ENCODE data around the gene CACNA1G. TPM values are rescaled to one million over a fixed set of nuclear protein-coding genes. Genes with fewer than 3 reads are reported as not detected.

The CACNA1G gene
- total RNA-seq, 2 donors from 2014 or later = 0.07 to 0.14 TPM

DNA sequence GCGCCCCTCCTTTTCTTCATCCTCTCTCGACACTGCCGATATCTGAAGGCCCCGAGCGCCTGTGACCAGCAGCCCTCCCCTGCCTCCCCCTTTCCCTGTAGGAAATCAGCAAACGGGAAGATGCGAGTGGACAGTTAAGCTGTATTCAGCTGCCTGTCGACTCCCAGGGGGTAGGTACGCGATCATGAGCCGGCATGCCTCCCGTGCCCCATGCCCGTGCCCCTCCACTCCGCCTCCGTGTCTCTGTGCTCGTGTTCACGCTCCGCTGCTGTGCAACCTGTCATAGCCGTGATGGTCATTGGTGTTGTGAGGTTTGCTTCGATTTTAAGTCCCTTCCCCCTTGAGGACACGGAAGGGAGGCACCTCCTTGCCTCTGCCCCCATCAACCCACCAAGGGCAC, 34.4 kb downstream of the CACNA1G start:
- H3K27me3 Mint-ChIP-seq (ENCODE audit: low read depth) = no peaks in the 10 kb centered on the region
- no peaks in the 10 kb centered on the region for H3K4me1 Mint-ChIP-seq (ENCODE audit: low read depth)
- H3K4me3 Mint-ChIP-seq = no peak overlapping the region
- no peak overlapping the region for H3K27ac Mint-ChIP-seq
- H3K9me3 Mint-ChIP-seq = no peaks in the 10 kb centered on the region
- ATAC-seq (replicated peaks in 1 of 2) (no peak), DNase-seq (no peak)
- no peaks in the 10 kb centered on the region for H3K36me3 Mint-ChIP-seq (ENCODE audit: insufficient read depth in 2 of 2)

DNA sequence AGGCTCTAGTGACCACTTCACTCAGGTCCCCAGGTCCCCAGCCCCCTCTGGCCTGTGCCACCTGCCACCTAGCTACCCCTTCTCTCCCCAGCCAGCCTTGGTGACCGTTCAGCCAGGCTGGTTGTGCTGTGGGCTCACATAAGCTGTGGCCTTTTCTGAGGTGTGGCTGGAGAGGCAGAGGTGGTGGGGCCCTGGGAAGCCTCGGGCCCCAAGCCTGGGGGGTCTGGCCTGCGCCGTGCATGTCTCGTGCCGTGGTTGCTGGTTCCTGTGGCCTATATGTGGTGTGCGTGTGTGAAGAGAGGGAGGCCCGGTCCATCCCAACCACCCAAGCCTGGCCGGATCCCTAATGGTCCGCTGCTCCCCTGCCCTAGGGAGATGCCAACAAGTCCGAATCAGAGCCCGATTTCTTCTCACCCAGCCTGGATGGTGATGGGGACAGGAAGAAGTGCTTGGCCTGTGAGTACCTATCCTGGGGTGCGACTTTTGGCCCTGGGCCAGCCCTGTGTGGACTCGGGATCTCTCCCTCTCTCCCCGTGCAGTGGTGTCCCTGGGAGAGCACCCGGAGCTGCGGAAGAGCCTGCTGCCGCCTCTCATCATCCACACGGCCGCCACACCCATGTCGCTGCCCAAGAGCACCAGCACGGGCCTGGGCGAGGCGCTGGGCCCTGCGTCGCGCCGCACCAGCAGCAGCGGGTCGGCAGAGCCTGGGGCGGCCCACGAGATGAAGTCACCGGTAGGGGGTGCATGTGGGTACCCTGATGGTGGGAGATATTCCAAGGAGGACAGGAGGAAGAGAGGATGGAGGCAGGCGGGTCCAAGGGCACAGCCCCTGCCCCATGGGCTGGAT, 35.9 kb downstream of the CACNA1G start:
- Mint-ChIP-seq H3K9me3 (no peaks in the 10 kb centered on the region), H3K4me1 (ENCODE audit: low read depth) (no peaks in the 10 kb centered on the region), H3K27ac (no peak overlapping the region), H3K4me3 (no peak overlapping the region), H3K36me3 (ENCODE audit: insufficient read depth in 2 of 2) (no peaks in the 10 kb centered on the region), H3K27me3 (ENCODE audit: low read depth) (no peaks in the 10 kb centered on the region)
- ATAC-seq (replicated peaks in 1 of 2) (no peak), DNase-seq (no peak)

DNA sequence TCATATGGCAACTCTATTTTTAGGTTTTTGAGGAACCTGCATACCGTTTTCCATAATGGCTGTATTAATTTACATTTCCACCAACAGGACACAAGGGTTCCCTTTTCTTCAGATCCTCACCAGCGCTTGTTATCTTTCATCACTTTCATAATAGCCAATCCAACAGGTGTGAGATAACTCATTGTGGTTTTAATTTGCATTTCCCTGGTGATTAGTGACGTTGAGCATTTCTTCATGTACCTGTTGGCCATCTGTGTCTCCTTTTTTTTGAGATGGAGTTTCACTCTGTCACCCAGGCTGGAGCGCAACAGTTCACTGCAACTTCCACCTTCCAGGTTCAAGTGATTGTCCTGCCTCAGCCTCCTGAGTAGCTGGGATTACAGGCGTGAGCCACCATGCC, 38.0 kb downstream of the CACNA1G start:
- Mint-ChIP-seq H3K27ac (no peak overlapping the region), H3K4me1 (ENCODE audit: low read depth) (no peaks in the 10 kb centered on the region), H3K9me3 (no peaks in the 10 kb centered on the region), H3K27me3 (ENCODE audit: low read depth) (peaks cover 8% of the 10 kb centered on the region), H3K4me3 (no peak overlapping the region), H3K36me3 (ENCODE audit: insufficient read depth in 2 of 2) (no peaks in the 10 kb centered on the region)
- ATAC-seq (replicated peaks in 1 of 2) (no peak), DNase-seq (no peak)

DNA sequence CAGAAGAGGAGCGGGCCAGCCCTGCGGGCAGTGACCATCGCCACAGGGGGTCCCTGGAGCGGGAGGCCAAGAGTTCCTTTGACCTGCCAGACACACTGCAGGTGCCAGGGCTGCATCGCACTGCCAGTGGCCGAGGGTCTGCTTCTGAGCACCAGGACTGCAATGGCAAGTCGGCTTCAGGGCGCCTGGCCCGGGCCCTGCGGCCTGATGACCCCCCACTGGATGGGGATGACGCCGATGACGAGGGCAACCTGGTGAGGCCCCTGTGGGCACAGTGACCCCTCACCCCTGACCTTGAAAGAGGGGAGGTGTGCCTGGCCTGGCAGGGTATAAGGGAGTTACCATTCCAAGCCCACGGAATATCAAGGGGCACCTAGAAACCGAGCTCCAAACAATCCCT, 39.1 kb downstream of the CACNA1G start:
- no peaks in the 10 kb centered on the region for H3K9me3 Mint-ChIP-seq
- no peak overlapping the region for H3K27ac Mint-ChIP-seq
- ATAC-seq (replicated peaks in 1 of 2) (no peak), DNase-seq (no peak)
- H3K36me3 Mint-ChIP-seq (ENCODE audit: insufficient read depth in 2 of 2) = no peaks in the 10 kb centered on the region
- H3K27me3 Mint-ChIP-seq (ENCODE audit: low read depth) = peaks cover 8% of the 10 kb centered on the region
- no peak overlapping the region for H3K4me3 Mint-ChIP-seq
- no peaks in the 10 kb centered on the region for H3K4me1 Mint-ChIP-seq (ENCODE audit: low read depth)

DNA sequence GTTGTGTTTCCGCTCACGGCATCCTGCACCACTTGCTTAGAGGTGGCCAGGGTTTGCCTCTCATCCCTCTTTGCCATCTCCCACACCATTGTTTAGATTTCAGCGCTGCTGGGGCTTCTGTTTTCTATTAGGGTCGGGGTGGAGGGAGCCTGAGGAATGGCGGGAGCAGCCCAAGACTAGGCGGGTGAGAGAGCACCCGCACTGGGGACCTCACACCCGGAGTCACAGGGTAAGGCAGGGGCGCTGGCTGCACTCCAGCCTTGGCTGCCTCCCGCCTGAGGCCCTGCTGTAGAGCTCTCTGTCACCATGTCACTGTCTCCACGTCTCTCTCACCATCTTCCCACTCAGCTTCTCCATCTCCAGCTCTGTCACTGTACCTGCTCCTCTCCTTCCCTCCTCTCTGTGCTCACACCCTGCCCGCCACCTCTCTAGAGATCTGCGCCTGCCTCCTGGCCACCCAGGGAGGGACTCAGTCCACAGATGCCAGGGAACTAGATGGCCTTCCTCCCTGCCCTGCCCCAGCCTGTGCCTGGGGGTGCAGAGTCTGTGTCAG, 41.4 kb downstream of the CACNA1G start:
- no peaks in the 10 kb centered on the region for H3K4me1 Mint-ChIP-seq (ENCODE audit: low read depth)
- ATAC-seq (replicated peaks in 1 of 2) (no peak), DNase-seq (no peak)
- no peaks in the 10 kb centered on the region for H3K9me3 Mint-ChIP-seq
- no peaks in the 10 kb centered on the region for H3K36me3 Mint-ChIP-seq (ENCODE audit: insufficient read depth in 2 of 2)
- H3K27ac Mint-ChIP-seq = no peak overlapping the region
- H3K4me3 Mint-ChIP-seq = no peak overlapping the region
- peaks cover 19% of the 10 kb centered on the region for H3K27me3 Mint-ChIP-seq (ENCODE audit: low read depth)

DNA sequence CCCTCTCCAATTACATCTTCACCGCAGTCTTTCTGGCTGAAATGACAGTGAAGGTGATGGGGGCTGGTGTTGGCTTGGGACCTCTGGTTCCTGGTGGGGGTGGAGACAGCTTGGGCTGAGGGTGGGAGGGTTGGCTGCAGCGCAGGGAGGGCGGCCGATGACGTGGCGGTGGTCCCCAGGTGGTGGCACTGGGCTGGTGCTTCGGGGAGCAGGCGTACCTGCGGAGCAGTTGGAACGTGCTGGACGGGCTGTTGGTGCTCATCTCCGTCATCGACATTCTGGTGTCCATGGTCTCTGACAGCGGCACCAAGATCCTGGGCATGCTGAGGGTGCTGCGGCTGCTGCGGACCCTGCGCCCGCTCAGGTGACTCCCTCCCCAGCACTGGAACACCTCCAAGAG, 42.3 kb downstream of the CACNA1G start:
- Mint-ChIP-seq H3K27ac (no peak overlapping the region), H3K4me3 (no peak overlapping the region), H3K36me3 (ENCODE audit: insufficient read depth in 2 of 2) (no peaks in the 10 kb centered on the region), H3K9me3 (no peaks in the 10 kb centered on the region), H3K4me1 (ENCODE audit: low read depth) (no peaks in the 10 kb centered on the region), H3K27me3 (ENCODE audit: low read depth) (peaks cover 19% of the 10 kb centered on the region)
- DNase-seq = no peak
- ATAC-seq (replicated peaks in 1 of 2) = no peak

DNA sequence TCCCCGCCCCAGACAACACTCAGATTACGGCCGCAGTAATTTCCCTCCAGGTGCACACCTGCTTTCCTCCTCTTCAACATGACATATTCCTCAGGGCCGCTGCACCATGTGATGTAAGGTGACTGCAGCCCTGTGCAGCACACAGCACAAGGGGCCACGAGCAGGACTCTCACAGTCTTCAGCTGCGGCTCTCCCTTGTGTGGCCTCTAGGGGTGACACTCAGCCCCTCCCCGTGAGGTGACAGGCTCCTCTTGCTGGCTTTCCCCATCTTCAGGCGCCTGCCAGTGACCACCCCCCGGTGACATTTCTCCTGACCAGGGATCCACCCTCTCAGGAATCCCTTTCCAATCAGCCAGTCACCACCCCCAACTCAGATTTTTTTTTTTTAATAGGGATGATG, 42.8 kb downstream of the CACNA1G start:
- Mint-ChIP-seq H3K9me3 (no peaks in the 10 kb centered on the region), H3K36me3 (ENCODE audit: insufficient read depth in 2 of 2) (no peaks in the 10 kb centered on the region), H3K27me3 (ENCODE audit: low read depth) (peaks cover 19% of the 10 kb centered on the region), H3K4me3 (no peak overlapping the region), H3K4me1 (ENCODE audit: low read depth) (no peaks in the 10 kb centered on the region), H3K27ac (no peak overlapping the region)
- ATAC-seq (replicated peaks in 1 of 2) (no peak), DNase-seq (no peak)

DNA sequence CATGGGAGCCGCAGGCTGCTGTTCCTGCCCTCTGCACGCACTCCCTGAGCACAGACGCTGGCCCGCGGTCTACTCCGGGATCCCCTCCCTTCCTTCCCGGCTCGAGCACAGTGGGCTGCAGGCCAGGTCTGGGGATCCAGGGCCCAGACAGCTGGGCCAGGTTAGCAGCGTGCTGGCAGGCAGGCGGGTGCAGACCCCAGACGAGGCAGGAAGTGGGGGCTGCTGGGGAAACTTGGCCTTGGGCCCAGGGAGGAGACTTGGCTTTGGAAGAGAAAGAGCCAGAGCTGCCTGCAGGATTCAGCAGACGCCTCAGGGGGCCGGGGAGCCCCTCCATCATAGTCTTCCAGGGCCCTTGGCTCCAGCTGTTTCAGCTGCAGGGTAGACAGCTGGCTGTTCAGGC, 44.0 kb downstream of the CACNA1G start:
- peaks cover 19% of the 10 kb centered on the region for H3K27me3 Mint-ChIP-seq (ENCODE audit: low read depth)
- H3K4me3 Mint-ChIP-seq = no peak overlapping the region
- H3K9me3 Mint-ChIP-seq = no peaks in the 10 kb centered on the region
- ATAC-seq (replicated peaks in 1 of 2) (no peak), DNase-seq (no peak)
- H3K36me3 Mint-ChIP-seq (ENCODE audit: insufficient read depth in 2 of 2) = no peaks in the 10 kb centered on the region
- H3K4me1 Mint-ChIP-seq (ENCODE audit: low read depth) = no peaks in the 10 kb centered on the region
- no peak overlapping the region for H3K27ac Mint-ChIP-seq

DNA sequence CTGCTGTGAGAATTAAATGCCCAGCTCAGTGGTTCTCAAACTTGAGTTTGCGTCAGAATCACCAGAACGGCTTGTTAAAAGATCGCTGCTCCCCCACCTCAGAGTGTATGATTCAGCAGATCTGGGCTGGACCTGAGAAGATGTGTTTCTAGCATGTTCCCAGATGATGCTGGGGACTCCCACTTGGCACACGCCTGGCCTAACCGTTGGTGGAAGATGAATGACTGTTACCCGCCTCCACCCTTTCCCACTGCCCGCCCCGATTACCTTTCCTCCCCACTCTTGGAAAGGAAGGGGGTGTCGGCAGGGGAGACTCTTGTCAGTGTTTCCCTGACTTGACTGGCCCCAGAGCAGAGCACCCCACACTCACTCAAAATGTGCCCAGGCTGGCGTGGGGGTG, 44.9 kb downstream of the CACNA1G start:
- Mint-ChIP-seq H3K4me1 (ENCODE audit: low read depth) (no peaks in the 10 kb centered on the region), H3K36me3 (ENCODE audit: insufficient read depth in 2 of 2) (no peaks in the 10 kb centered on the region), H3K4me3 (no peak overlapping the region), H3K27ac (no peak overlapping the region), H3K9me3 (no peaks in the 10 kb centered on the region), H3K27me3 (ENCODE audit: low read depth) (peaks cover 19% of the 10 kb centered on the region)
- DNase-seq (no peak), ATAC-seq (replicated peaks in 1 of 2) (no peak)

DNA sequence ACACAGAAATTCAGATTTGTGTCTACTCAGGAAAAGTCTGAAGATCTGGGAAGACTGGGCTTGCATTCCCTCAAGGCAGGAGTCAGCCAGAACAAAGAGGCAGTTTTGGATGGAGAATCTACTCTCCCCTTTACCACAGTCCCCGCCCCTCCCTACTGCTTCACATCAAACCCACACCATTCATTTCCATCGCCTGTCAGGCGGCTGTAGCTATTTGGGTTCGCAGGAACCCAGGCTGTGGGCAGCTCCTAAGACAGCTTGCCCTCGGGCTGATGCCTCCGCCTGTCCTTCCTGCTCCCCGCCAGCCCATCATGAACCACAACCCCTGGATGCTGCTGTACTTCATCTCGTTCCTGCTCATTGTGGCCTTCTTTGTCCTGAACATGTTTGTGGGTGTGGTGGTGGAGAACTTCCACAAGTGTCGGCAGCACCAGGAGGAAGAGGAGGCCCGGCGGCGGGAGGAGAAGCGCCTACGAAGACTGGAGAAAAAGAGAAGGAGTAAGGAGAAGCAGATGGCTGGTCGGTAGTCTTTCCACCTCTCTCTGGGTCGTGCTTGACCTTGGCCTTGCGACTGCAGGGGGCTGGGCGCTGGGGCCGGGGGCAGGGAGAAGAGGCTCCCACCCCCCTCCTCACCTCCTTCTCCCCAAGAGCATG, 47.1 kb downstream of the CACNA1G start:
- Mint-ChIP-seq H3K27ac (no peak overlapping the region), H3K36me3 (ENCODE audit: insufficient read depth in 2 of 2) (no peaks in the 10 kb centered on the region), H3K27me3 (ENCODE audit: low read depth) (peaks cover 10% of the 10 kb centered on the region), H3K4me1 (ENCODE audit: low read depth) (no peaks in the 10 kb centered on the region), H3K4me3 (no peak overlapping the region), H3K9me3 (no peaks in the 10 kb centered on the region)
- ATAC-seq (replicated peaks in 1 of 2) (no peak), DNase-seq (no peak)

DNA sequence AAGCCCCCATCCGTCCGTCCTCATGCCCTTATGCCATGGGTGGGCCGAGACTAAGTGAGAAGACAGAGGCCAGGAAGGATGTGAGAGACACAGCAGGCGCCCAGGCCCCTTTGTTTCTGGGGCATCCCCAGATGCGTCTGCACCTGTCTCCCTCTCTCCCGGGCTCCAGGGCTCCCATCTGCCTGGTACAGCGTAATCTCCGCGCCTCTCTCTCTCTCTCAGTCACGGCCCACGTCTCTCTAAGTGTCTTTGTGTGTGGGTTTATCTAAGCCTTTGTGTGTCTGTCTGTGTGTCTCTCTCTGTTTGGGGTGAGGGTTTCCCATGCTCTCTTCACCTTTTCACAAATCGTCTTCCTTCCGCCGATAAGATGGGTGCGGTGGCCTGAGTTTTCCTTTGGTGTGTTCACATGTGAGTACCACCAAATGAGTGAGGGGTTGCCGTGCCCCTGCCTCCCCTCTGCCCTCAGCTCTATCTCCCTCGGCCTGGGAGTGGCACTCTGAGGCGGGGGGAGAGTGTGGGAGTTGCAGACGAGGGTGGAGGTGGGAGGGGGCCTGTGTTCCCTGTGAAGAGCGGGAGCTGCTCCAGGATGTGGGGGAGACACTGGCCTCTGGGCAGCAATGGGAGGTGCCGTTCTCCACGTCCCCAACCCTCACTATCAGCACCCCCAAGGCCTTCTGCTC, 48.3 kb downstream of the CACNA1G start:
- no peaks in the 10 kb centered on the region for H3K36me3 Mint-ChIP-seq (ENCODE audit: insufficient read depth in 2 of 2)
- H3K27me3 Mint-ChIP-seq (ENCODE audit: low read depth) = peaks cover 10% of the 10 kb centered on the region
- no peak overlapping the region for H3K27ac Mint-ChIP-seq
- no peak for DNase-seq
- ATAC-seq (replicated peaks in 1 of 2) = no peak
- H3K9me3 Mint-ChIP-seq = no peaks in the 10 kb centered on the region
- no peak overlapping the region for H3K4me3 Mint-ChIP-seq
- no peaks in the 10 kb centered on the region for H3K4me1 Mint-ChIP-seq (ENCODE audit: low read depth)

DNA sequence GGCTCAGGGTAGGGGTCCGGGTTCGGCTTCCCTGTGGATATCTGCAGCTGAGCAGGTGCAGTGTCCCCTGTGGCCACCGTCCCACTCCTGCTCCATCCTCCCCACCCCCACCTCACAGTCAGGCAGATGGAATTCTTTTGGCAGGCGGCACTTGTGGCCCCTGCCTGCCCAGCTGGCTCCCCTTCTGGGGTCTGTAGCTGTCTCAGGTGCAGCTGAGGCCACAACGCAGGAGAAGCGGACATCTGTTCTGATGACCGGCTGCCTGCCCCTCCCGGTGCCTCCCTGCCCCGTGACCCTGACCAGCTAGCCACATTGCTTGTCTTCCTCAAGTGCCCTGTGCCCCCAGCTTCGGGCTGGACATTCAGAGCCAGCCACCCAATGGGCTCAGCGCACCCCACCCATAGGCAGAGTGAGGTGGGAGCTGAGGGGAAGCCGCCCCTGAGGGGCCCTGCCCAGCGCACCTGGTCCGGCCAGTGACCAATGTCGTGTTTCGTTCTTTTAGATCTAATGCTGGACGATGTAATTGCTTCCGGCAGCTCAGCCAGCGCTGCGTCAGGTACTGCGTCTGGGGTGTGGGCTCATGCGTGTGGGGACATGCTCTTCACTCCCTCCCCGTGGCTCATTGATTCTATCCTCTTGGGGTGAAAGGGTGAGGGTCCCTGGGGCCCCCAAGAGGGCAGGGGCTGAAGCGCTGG, 49.0 kb downstream of the CACNA1G start:
- H3K4me1 Mint-ChIP-seq (ENCODE audit: low read depth) = peaks cover 5% of the 10 kb centered on the region
- no peaks in the 10 kb centered on the region for H3K36me3 Mint-ChIP-seq (ENCODE audit: insufficient read depth in 2 of 2)
- H3K9me3 Mint-ChIP-seq = no peaks in the 10 kb centered on the region
- H3K27ac Mint-ChIP-seq = no peak overlapping the region
- H3K4me3 Mint-ChIP-seq = no peak overlapping the region
- peaks cover 10% of the 10 kb centered on the region for H3K27me3 Mint-ChIP-seq (ENCODE audit: low read depth)
- no peak for DNase-seq
- no peak for ATAC-seq (replicated peaks in 1 of 2)

DNA sequence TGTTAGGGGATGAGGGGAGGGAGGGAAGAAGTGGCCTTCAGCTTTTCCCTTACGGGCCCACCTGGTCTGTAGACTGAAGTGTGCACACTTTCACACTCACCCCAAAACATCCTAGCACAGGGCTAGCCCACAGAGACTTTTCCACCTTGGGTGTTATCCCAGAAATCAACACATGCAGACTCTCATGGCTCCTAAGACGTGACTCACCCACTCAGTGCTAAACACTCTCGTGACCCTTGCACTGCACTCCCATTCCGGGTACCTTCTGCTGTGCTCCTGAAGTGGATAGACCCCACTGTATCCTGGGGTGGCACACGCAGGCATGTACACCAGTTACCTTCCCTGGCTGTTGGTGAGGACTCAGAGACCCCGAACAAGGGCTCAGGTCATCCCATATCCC, 51.1 kb downstream of the CACNA1G start:
- no peak overlapping the region for H3K27ac Mint-ChIP-seq
- no peaks in the 10 kb centered on the region for H3K36me3 Mint-ChIP-seq (ENCODE audit: insufficient read depth in 2 of 2)
- H3K27me3 Mint-ChIP-seq (ENCODE audit: low read depth) = no peaks in the 10 kb centered on the region
- no peaks in the 10 kb centered on the region for H3K9me3 Mint-ChIP-seq
- H3K4me1 Mint-ChIP-seq (ENCODE audit: low read depth) = peaks cover 9% of the 10 kb centered on the region
- H3K4me3 Mint-ChIP-seq = no peak overlapping the region
- ATAC-seq (replicated peaks in 1 of 2) (no peak), DNase-seq (no peak)
